Measurements from ENCODE around the gene RC3H1.
"Not testable (repeated sequence)": the region's sequence is repeated elsewhere in the genome, so short reads cannot be mapped to it uniquely, and the experiment has no call there.

Gene RC3H1

GRCh38 chr1:174018565-174018964 lies 3.6 kb downstream of the RC3H1 start:
- no peak for DNase-seq

GRCh38 chr1:174017231-174017970 lies 4.8 kb downstream of the RC3H1 start:
- DNase-seq, result no peak

- DNase-seq, result no peak
These were observed 8.2 kb downstream of the RC3H1 start for GRCh38 chr1:174013864-174014418.

- DNase-seq, result no peak
These were observed 13.2 kb downstream of the RC3H1 start for GRCh38 chr1:174008979-174009378.

DNA sequence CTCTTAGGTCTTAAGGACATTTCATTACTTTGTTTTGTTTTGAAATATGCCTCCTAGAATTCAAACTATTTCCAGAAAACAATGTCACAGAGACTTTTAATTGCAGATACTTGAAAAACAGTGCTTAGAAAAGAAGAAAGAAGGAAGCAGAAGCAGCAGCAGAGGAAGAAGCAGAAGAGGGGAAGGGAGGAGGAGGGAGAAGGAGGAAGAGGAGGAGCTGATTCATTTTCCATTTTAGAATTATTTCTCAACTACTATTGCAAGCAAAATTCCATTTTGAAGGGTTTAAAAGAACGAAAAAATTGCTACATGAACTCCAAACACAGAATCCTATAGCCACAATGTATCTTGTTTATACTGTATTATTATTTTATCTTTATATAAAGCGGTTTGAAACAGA lies 13.9 kb downstream of the RC3H1 start:
- no peak for DNase-seq

GRCh38 chr1:174007851-174008250 lies 14.3 kb downstream of the RC3H1 start:
- no peak for DNase-seq

GRCh38 chr1:174005032-174005431 lies 17.1 kb downstream of the RC3H1 start:
- no peak for DNase-seq

DNA sequence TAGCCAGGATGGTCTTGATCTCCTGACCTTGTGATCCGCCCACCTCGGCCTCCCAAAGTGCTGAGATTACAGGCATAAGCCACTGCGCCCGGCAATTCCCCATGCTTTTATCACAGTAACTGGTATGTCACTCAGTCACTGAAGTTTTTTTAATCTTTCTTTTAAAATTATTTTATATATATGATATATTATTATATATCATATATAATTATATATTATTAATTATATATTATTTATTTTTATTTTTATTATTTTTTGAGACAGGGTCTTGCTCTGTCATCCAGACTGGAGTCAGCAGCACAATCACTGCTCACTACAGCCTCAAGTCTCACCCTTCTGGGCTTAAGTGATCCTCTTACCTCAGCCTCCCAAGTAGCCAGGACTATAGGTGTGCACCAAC lies 18.3 kb downstream of the RC3H1 start:
- DNase-seq, result no peak

GRCh38 chr1:174001573-174001972 lies 20.6 kb downstream of the RC3H1 start:
- no peak for DNase-seq

DNA sequence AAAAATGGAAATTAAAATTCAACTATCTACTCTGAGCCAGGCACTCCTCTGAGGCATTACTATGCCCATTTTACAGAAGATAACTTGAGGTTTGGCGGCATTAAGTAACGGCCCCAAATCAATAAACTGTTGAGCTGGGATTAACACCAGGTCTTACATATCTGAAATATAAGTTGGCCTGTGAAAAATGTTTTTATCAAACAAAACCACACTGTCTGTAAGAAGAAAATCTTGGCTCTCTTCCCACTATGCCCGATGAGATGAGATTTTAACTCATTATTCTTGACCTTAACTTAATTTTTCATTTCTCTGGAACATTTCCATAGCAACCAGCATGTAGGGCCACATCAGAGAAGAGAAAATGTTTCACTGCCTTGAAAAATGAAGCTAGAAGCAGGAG lies 21.8 kb downstream of the RC3H1 start:
- DNase-seq, result no peak

DNA sequence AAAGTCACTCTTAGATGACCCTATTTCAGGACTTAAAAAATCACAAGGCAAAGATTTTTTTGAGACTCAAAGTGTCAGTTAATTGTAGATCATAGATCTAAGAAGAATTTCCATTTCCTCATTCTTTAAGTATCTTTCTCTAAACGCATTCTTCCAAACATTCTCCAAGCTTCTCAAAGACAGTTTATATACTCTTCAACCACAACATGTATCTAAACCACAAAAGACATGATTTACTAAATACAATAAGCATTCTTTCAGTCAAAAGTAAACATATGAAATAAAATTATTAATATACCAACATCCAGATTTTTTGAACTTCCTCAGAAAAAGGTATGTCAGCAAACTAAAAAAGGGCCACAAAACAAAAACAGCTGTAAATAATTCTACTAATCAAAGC lies 24.4 kb downstream of the RC3H1 start:
- no peak for DNase-seq

- no peak for DNase-seq
These were observed 25.2 kb downstream of the RC3H1 start for GRCh38 chr1:173996995-173997394.

- DNase-seq, result no peak
These were observed 26.7 kb downstream of the RC3H1 start for GRCh38 chr1:173995475-173995874.

DNA sequence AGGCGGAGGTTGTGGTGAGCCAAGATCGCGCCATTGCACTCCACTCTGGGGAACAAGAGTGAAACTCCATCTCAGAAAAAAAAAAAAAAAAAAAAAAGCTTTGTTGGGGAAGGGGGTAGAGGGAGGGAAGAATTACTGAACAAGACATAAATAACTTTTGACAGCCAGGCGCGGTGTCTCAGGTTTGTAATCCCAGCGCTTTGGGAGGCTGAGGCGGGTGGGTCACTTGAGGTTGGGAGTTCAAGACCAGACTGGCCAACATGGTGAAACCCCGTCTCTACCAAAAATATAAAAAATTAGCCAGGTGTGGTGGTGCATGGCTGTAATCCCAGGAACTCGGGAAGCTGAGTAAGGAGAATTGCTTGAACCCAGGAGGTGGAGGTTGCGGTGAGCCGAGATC lies 28.2 kb downstream of the RC3H1 start:
- DNase-seq, result not testable (repeated sequence)

GRCh38 chr1:173988068-173988467 lies 34.1 kb downstream of the RC3H1 start:
- DNase-seq, result no peak

DNA sequence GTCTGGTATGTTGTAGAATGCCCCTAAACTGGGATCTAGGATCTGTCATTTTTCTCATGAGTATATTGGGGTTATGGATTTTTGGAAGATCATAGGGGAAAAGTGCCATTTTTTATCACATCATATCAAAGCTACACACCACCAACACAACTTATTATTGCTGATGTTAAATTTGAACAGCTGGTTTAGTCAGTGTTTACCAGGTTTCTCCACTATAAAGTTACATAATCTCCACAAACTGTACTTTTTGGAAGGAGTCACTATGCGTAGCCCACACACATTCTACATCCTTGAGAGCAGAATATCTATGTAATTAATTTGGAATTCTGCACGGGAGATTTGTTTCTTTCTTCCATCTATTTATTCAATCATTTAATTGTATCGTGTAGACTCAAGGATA lies 35.2 kb downstream of the RC3H1 start:
- no peak for DNase-seq

- no peak for DNase-seq
These were observed 51.9 kb downstream of the RC3H1 start for GRCh38 chr1:173970252-173970651.

DNA sequence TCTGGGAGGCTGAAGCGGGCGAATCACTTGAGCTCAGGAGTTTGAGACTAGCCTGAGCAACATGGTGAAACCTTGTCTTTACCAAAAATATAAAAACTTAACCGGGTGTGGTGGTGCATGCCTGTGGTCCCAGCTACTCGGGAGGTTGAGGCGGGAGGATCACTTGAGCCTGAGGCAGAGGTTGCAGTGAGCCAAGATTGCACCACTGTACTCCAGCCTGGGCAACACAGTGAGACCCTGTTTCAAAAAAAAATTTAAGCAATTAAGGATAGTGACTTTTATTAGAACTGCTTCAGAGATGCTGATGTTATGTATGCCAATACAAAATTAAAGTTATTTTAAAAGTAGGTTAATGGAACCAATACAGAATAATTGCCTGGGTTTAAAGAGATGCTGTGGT lies 56.3 kb downstream of the RC3H1 start:
- DNase-seq, result not testable (repeated sequence)

DNA sequence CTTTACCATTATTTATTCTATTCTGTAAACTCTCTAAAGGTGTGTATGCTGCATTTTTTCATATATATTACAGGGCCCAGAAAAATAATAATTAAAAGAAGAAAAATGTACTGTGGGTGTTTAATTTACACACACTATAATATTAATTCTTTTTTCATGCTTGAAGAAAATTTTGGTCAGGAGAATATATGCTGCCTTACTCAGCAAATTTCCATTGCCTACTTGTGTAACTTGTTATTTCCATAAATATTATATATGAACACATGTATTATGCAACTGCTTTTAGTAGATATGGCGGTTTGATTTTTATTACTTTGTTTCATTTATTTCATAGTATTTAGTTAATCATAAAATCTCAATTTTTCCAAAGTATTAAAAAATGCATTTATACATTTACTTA lies 58.7 kb downstream of the RC3H1 start:
- no peak for DNase-seq

DNA sequence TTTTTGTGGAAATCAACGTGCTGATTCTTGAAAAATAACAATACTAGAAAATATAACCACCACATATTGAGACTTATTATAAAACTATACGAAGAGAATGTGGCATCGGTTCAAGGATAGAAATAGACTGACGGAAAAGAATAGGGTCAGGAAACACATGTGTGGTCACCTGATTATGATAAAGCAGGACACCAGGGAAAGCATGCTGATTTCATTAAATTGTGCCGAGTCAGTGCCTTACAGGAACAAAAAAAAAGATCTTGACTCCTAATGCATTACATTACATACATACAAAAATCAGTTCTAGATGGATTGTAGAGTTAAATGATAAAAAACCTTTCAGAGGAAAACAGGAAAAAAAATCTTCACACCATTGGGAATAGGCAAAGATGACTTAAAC lies 61.5 kb downstream of the RC3H1 start:
- DNase-seq, result no peak

DNA sequence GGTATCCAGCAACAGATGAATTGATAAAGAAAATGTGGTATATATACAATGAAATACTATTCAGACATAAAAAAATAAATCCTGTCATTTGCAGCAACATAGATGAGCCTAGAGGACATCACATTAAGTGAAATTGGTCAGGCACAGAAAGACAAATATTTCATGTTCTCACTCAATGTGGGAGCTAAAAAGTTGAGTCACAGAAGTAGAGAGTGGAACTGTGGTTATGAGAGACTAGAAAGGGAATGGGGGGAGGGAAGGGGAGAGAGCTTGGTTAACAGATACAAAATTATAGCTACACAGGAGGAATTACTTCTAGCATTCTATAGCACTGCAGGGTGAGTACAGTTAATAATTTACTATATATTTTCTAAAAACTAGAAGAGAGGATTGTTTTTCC lies 68.0 kb downstream of the RC3H1 start:
- DNase-seq, result no peak

- no peak for DNase-seq
These were observed 73.6 kb downstream of the RC3H1 start for GRCh38 chr1:173948594-173948993.

GRCh38 chr1:173946380-173946921 lies 75.7 kb downstream of the RC3H1 start:
- DNase-seq, result no peak

DNA sequence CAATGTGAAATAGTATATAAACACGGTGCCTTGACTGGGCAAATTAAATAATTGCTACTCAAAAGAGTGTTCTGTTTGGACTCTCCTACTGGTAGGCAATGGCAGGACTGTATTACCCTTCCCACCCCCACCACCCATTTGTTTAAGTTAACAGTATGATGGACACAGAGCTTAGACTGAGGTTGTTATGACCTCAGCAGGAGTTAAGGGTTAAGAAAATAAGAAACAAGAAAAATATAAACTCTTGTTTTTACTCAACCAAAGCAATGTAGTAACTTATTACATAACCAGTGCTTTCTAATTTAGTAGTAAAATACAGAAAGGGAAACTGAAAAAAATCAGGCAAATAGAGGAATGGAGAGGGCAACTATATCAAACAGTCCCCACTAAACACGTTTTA lies 85.1 kb downstream of the RC3H1 start:
- DNase-seq, result no peak

DNA sequence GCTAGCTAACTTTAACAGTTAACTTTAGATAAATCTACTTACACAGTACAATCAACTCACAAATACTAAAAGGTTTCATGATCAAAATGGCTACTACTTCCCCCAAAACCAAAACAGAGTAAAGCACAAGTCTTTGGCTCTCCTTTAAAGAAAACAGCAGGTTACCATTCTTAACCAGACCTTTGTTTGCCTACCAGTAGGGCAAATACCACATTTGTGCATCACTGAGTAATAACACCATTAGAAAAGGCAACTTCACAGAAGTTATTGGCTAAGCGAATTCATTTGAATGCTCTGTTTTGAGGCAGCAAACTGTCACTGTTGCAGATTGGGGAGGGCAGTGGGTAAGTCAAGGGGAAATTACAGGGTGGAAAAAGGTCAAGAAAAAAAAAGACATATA lies 87.7 kb downstream of the RC3H1 start:
- DNase-seq, result no peak
